ENCODE results near the gene TRIM6. TPM values are rescaled to one million over a fixed set of nuclear protein-coding genes. Genes with fewer than 3 reads are reported as not detected.

TRIM6 gene
- total RNA-seq, 1 donor from 2014 or later: 1.9 TPM

GRCh38 chr11:5604896-5605295 lies 8.5 kb downstream of the TRIM6 start:
- Mint-ChIP-seq H3K27ac (ENCODE audit: unreplicated experiment) (peak overlapping the region; percentile 31), H3K9me3 (ENCODE audit: unreplicated experiment) (no peaks in the 10 kb centered on the region), H3K27me3 (ENCODE audit: unreplicated experiment) (no peaks in the 10 kb centered on the region), H3K4me3 (ENCODE audit: unreplicated experiment) (no peak overlapping the region), H3K36me3 (ENCODE audit: unreplicated experiment) (no peaks in the 10 kb centered on the region), H3K4me1 (ENCODE audit: unreplicated experiment) (peaks cover 25% of the 10 kb centered on the region)
- peak; percentile 40 for DNase-seq (ENCODE audit: extremely low spot score, unreplicated experiment)
- TF ChIP-seq, protein P1, sequence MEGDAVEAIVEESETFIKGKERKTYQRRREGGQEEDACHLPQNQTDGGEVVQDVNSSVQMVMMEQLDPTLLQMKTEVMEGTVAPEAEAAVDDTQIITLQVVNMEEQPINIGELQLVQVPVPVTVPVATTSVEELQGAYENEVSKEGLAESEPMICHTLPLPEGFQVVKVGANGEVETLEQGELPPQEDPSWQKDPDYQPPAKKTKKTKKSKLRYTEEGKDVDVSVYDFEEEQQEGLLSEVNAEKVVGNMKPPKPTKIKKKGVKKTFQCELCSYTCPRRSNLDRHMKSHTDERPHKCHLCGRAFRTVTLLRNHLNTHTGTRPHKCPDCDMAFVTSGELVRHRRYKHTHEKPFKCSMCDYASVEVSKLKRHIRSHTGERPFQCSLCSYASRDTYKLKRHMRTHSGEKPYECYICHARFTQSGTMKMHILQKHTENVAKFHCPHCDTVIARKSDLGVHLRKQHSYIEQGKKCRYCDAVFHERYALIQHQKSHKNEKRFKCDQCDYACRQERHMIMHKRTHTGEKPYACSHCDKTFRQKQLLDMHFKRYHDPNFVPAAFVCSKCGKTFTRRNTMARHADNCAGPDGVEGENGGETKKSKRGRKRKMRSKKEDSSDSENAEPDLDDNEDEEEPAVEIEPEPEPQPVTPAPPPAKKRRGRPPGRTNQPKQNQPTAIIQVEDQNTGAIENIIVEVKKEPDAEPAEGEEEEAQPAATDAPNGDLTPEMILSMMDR (IDR thresholded peaks at IDR 0.05): no peak

DNA sequence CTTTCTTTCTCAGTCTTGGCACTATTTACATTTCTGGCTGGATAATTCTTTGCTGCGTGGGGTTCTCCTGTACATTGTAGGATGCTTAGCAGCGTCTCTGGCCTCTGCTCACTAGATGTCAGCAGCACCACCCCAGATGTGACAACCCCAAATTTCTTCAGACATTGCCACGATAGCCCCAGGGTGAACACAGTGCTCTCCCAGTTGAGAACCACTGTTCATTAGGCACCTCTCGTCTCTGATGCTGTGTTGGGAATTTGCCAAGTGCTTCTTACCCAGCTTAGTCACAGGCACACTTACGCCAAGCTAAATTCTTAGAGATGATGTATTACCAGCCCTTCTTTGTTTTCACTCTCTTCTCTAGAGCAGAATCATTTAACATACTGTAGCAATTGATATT lies 9.4 kb downstream of the TRIM6 start:
- Mint-ChIP-seq H3K4me3 (ENCODE audit: unreplicated experiment) (no peak overlapping the region), H3K27ac (ENCODE audit: unreplicated experiment) (peak overlapping the region; percentile 39), H3K27me3 (ENCODE audit: unreplicated experiment) (no peaks in the 10 kb centered on the region), H3K9me3 (ENCODE audit: unreplicated experiment) (no peaks in the 10 kb centered on the region), H3K36me3 (ENCODE audit: unreplicated experiment) (no peaks in the 10 kb centered on the region), H3K4me1 (ENCODE audit: unreplicated experiment) (peaks cover 22% of the 10 kb centered on the region)
- TF ChIP-seq, protein P1 (IDR thresholded peaks at IDR 0.05): no peak
- peak; percentile 68 for DNase-seq (ENCODE audit: extremely low spot score, unreplicated experiment)

DNA sequence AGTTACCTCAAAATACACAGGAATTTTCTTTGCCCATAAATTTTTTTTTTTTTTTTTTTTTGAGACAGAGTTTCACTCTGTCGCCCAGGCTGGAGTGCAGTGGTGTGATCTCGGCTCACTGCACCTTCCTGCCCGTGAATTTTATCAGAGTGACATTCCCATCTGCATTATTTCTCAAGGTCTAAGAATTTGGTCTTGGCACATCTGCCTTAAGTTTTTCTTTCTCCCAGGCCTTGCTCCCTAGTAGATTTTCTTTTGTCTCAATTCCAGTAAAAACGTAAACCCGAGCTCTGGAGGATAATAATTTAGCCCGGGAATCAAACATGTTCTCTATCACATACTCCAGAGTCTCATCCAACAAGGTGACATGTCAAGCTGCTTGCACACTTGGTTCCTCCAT lies 12.4 kb downstream of the TRIM6 start:
- Mint-ChIP-seq H3K36me3 (ENCODE audit: unreplicated experiment) (no peaks in the 10 kb centered on the region), H3K27ac (ENCODE audit: unreplicated experiment) (no peak overlapping the region), H3K4me1 (ENCODE audit: unreplicated experiment) (peaks cover 22% of the 10 kb centered on the region), H3K9me3 (ENCODE audit: unreplicated experiment) (no peaks in the 10 kb centered on the region), H3K4me3 (ENCODE audit: unreplicated experiment) (no peak overlapping the region), H3K27me3 (ENCODE audit: unreplicated experiment) (no peaks in the 10 kb centered on the region)
- TF ChIP-seq, protein P1 (IDR thresholded peaks at IDR 0.05): no peak
- DNase-seq (ENCODE audit: extremely low spot score, unreplicated experiment): no peak

- Mint-ChIP-seq H3K27ac (ENCODE audit: unreplicated experiment) (no peak overlapping the region), H3K36me3 (ENCODE audit: unreplicated experiment) (no peaks in the 10 kb centered on the region), H3K27me3 (ENCODE audit: unreplicated experiment) (no peaks in the 10 kb centered on the region), H3K9me3 (ENCODE audit: unreplicated experiment) (no peaks in the 10 kb centered on the region), H3K4me3 (ENCODE audit: unreplicated experiment) (no peak overlapping the region), H3K4me1 (ENCODE audit: unreplicated experiment) (peaks cover 18% of the 10 kb centered on the region)
- TF ChIP-seq, protein P1 (IDR thresholded peaks at IDR 0.05): no peak
- no peak for DNase-seq (ENCODE audit: extremely low spot score, unreplicated experiment)
Measured at GRCh38 chr11:5610446-5610845, 14.0 kb downstream of the TRIM6 start.

- Mint-ChIP-seq H3K9me3 (ENCODE audit: unreplicated experiment) (no peaks in the 10 kb centered on the region), H3K4me1 (ENCODE audit: unreplicated experiment) (peaks cover 6% of the 10 kb centered on the region)
Measured at GRCh38 chr11:5611627-5612026, 15.2 kb downstream of the TRIM6 start.

More at GRCh38 chr11:5611627-5612026, 15.2 kb downstream of the TRIM6 start:
- Mint-ChIP-seq H3K36me3 (ENCODE audit: unreplicated experiment) (no peaks in the 10 kb centered on the region), H3K4me3 (ENCODE audit: unreplicated experiment) (no peak overlapping the region), H3K27me3 (ENCODE audit: unreplicated experiment) (no peaks in the 10 kb centered on the region), H3K27ac (ENCODE audit: unreplicated experiment) (no peak overlapping the region)
- TF ChIP-seq, protein P1 (IDR thresholded peaks at IDR 0.05): no peak
- no peak for DNase-seq (ENCODE audit: extremely low spot score, unreplicated experiment)
